ENCODE data around the gene SORBS1. TPM values are rescaled to one million over a fixed set of nuclear protein-coding genes. Genes with fewer than 3 reads are reported as not detected.

The SORBS1 gene
- total and polyA plus RNA-seq, 4 donors: 13.1 to 68.9 (median 44.0) TPM

DNA sequence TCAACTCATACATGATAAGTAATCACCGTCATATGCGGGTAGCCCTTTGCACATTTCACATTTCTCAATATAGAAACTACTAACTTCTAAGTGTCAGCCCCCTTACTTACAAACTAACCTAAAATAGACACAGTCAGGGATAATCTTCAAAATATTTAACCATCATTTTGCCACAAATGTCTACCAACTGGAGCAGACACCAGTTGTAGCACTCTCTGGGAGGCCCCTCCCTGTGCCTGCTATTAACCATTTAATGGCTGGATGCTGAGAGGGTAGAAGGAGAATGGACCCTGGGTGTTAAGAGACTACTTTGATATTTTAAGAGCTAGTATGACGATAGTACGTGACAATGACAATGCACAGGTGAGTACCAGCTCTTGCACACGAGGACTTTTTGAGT is 116.4 kb downstream of the SORBS1 start:
- 72 to 85% methylated on average over 5 of the region's 5 CpGs for WGBS, 2 donors
- Histone ChIP-seq H3K9ac (ENCODE audit: insufficient read depth in 1 of 2, low read length in 2 of 2) (no peak overlapping the region), H3K9me3 (ENCODE audit: control insufficient read depth in 4 of 4, insufficient read depth in 3 of 4, low read length in 3 of 4) (no peaks in the 10 kb centered on the region), H3K4me1 (ENCODE audit: control insufficient read depth in 5 of 5, insufficient read depth in 5 of 5, low read length in 5 of 5) (peaks cover 0 to 36% (median 26%) of the 10 kb centered on the region in 5 donors), H3K27ac (ENCODE audit: low read depth in 1 of 2, low read length in 1 of 2) (peak overlapping the region in 1 of 2 donors; percentile 96), H3K27me3 (ENCODE audit: control insufficient read depth in 3 of 3, insufficient read depth in 3 of 3, low read length in 2 of 3) (no peaks in the 10 kb centered on the region), H3K36me3 (ENCODE audit: control insufficient read depth in 4 of 4, insufficient read depth in 4 of 4, low read length in 4 of 4) (peaks cover 0 to 2% (median 0%) of the 10 kb centered on the region in 4 donors), H3K4me3 (no peak overlapping the region)
- TF ChIP-seq, protein P1, sequence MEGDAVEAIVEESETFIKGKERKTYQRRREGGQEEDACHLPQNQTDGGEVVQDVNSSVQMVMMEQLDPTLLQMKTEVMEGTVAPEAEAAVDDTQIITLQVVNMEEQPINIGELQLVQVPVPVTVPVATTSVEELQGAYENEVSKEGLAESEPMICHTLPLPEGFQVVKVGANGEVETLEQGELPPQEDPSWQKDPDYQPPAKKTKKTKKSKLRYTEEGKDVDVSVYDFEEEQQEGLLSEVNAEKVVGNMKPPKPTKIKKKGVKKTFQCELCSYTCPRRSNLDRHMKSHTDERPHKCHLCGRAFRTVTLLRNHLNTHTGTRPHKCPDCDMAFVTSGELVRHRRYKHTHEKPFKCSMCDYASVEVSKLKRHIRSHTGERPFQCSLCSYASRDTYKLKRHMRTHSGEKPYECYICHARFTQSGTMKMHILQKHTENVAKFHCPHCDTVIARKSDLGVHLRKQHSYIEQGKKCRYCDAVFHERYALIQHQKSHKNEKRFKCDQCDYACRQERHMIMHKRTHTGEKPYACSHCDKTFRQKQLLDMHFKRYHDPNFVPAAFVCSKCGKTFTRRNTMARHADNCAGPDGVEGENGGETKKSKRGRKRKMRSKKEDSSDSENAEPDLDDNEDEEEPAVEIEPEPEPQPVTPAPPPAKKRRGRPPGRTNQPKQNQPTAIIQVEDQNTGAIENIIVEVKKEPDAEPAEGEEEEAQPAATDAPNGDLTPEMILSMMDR (IDR thresholded peaks at IDR 0.05; ENCODE audit: control extremely low read depth, extremely low read depth): no peak
- ATAC-seq (ENCODE audit: insufficient read depth, low FRiP score): no peak
- DNase-seq: no peak

DNA sequence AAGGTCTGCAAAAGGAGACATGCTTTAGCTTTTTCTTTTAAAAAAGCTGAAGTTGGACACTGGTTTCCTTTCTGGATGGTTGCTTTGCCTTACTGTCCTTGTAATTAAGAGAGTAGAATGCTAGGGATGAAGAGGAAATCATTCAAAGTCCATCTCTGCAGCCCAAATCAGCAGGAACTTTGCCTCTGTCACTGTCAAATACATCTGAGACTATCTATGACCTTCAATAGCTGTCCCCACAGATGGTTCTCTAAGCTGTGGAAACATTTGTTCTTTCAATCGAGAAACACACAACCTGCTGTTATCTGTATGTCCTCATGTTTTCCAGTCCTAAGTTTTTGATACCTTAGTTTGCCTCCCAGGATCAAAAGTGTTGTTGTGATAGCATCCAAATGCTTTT is 117.5 kb downstream of the SORBS1 start:
- no peak overlapping the region for H3K9ac ChIP-seq (ENCODE audit: insufficient read depth in 1 of 2, low read length in 2 of 2)
- DNase-seq (no peak), ATAC-seq (ENCODE audit: insufficient read depth, low FRiP score) (no peak)
- no peaks in the 10 kb centered on the region for H3K9me3 ChIP-seq (ENCODE audit: control insufficient read depth in 4 of 4, insufficient read depth in 3 of 4, low read length in 3 of 4)
- H3K27me3 ChIP-seq (ENCODE audit: control insufficient read depth in 3 of 3, insufficient read depth in 3 of 3, low read length in 2 of 3): no peaks in the 10 kb centered on the region
- peaks cover 0 to 2% (median under 1%) of the 10 kb centered on the region in 4 donors for H3K36me3 ChIP-seq (ENCODE audit: control insufficient read depth in 4 of 4, insufficient read depth in 4 of 4, low read length in 4 of 4)
- TF ChIP-seq, protein P1 (IDR thresholded peaks at IDR 0.05; ENCODE audit: control extremely low read depth, extremely low read depth): no peak
- WGBS, 2 donors: 90 to 94% methylated on average over 1 of the region's 1 CpG
- no peak overlapping the region for H3K4me3 ChIP-seq
- H3K4me1 ChIP-seq (ENCODE audit: control insufficient read depth in 5 of 5, insufficient read depth in 5 of 5, low read length in 5 of 5): peaks cover 0 to 35% (median 26%) of the 10 kb centered on the region in 5 donors
- peak overlapping the region in 1 of 2 donors; percentile 91 for H3K27ac ChIP-seq (ENCODE audit: low read depth in 1 of 2, low read length in 1 of 2)

DNA sequence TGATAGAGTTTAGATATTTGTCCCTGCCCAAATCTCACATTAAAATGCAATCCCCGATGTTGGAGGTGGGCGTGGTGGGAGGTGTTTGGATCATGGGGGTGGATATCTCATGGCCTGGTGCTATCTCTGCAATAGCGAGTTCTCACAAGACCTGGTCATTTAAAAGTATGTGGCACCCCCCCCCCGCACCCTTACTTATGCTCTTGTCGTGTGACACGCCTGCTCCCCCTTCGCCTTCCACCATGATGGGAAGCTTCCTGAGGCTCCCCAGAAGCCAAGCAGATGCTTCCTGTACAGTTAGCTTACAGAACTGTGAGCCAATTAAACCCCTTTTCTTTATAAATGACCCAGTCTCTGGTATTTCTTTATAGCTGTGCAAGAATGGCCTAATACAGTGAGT is 118.8 kb downstream of the SORBS1 start:
- 96 to 97% methylated on average over 6 to 7 of the region's 7 CpGs for WGBS, 2 donors
- Histone ChIP-seq H3K27me3 (ENCODE audit: control insufficient read depth in 3 of 3, insufficient read depth in 3 of 3, low read length in 2 of 3) (no peaks in the 10 kb centered on the region), H3K27ac (ENCODE audit: low read depth in 1 of 2, low read length in 1 of 2) (peak overlapping the region in 1 of 2 donors; percentile 91), H3K4me1 (ENCODE audit: control insufficient read depth in 5 of 5, insufficient read depth in 5 of 5, low read length in 5 of 5) (peaks cover 0 to 32% (median 21%) of the 10 kb centered on the region in 5 donors), H3K9ac (ENCODE audit: insufficient read depth in 1 of 2, low read length in 2 of 2) (no peak overlapping the region), H3K36me3 (ENCODE audit: control insufficient read depth in 4 of 4, insufficient read depth in 4 of 4, low read length in 4 of 4) (peaks cover 0 to 4% (median under 1%) of the 10 kb centered on the region in 4 donors), H3K4me3 (no peak overlapping the region), H3K9me3 (ENCODE audit: control insufficient read depth in 4 of 4, insufficient read depth in 3 of 4, low read length in 3 of 4) (no peaks in the 10 kb centered on the region)
- ATAC-seq (ENCODE audit: insufficient read depth, low FRiP score): no peak
- DNase-seq: no peak
- TF ChIP-seq, protein P1 (IDR thresholded peaks at IDR 0.05; ENCODE audit: control extremely low read depth, extremely low read depth): no peak

DNA sequence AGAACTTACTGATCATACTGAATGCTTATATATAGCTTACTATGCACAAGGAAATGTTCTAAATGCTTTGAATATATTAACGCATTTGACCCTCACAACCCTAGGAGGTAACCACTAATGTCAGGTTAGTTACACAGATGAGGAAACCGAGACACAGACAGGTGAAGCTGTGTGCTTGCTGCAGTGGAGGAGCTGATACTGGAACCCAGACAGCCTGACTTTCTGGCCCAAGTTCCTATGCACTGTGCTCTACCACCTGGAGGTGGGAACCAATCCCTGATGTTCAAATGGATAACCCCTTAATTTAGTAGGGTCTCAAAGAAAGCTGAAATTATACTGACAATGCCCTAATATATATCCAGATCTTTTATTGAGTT is 119.6 kb downstream of the SORBS1 start:
- H3K9ac ChIP-seq (ENCODE audit: insufficient read depth in 1 of 2, low read length in 2 of 2): no peak overlapping the region
- H3K4me1 ChIP-seq (ENCODE audit: control insufficient read depth in 5 of 5, insufficient read depth in 5 of 5, low read length in 5 of 5): peaks cover 0 to 26% (median 15%) of the 10 kb centered on the region in 5 donors
- no peak for DNase-seq
- TF ChIP-seq, protein P1 (IDR thresholded peaks at IDR 0.05; ENCODE audit: control extremely low read depth, extremely low read depth): no peak
- peak overlapping the region in 1 of 2 donors; percentile 61 for H3K27ac ChIP-seq (ENCODE audit: low read depth in 1 of 2, low read length in 1 of 2)
- H3K27me3 ChIP-seq (ENCODE audit: control insufficient read depth in 3 of 3, insufficient read depth in 3 of 3, low read length in 2 of 3): no peaks in the 10 kb centered on the region
- H3K36me3 ChIP-seq (ENCODE audit: control insufficient read depth in 4 of 4, insufficient read depth in 4 of 4, low read length in 4 of 4): peaks cover 0 to 6% (median 3%) of the 10 kb centered on the region in 4 donors
- WGBS, 2 donors: 89 to 96% methylated on average over 2 of the region's 2 CpGs
- no peaks in the 10 kb centered on the region for H3K9me3 ChIP-seq (ENCODE audit: control insufficient read depth in 4 of 4, insufficient read depth in 3 of 4, low read length in 3 of 4)
- no peak overlapping the region for H3K4me3 ChIP-seq
- ATAC-seq (ENCODE audit: insufficient read depth, low FRiP score): no peak

Measured in lung (tissue), 12 donors.